ENCODE measurements around the gene STAMBPL1.

STAMBPL1 gene

GRCh38 chr10:88840104-88840503 lies 39.9 kb upstream of the STAMBPL1 start:
- Histone ChIP-seq H3K27ac (ENCODE audit: low read depth, low read length) (no peak overlapping the region), H3K4me1 (ENCODE audit: control insufficient read depth, insufficient read depth, low read length, unreplicated experiment) (no peaks in the 10 kb centered on the region), H3K36me3 (ENCODE audit: insufficient read depth, low read length) (no peaks in the 10 kb centered on the region)

DNA sequence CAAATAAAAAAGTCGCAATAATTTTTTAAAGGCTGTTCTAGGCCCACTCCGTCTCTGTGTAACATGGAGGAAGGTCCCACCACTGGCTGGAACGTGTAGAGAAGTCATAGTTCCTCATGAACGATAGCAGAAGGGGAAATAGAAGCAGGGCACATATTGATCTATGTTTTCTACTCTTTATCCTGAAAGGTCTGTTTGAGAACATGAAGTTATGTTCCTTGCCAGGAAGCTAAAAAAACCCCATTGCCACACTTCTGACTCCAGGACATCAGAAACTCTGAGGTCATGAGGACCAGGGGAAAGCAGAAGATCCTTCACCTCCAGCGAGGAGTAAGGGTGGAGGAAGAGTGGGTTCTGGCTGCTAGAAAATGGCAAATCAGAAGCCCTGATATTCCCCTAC lies 39.2 kb upstream of the STAMBPL1 start:
- Histone ChIP-seq H3K4me3 (ENCODE audit: low read depth, low read length) (no peak overlapping the region), H3K79me2 (ENCODE audit: control insufficient read depth, insufficient read depth, low read length, unreplicated experiment) (no peaks in the 10 kb centered on the region), H2AFZ (ENCODE audit: low read length, unreplicated experiment) (no peak overlapping the region), H3K4me1 (ENCODE audit: control insufficient read depth, insufficient read depth, low read length, unreplicated experiment) (no peaks in the 10 kb centered on the region), H3K36me3 (ENCODE audit: insufficient read depth, low read length) (no peaks in the 10 kb centered on the region), H3K27ac (ENCODE audit: low read depth, low read length) (no peak overlapping the region), H3K27me3 (ENCODE audit: insufficient read depth, low read length) (no peaks in the 10 kb centered on the region)

More at GRCh38 chr10:88840104-88840503, 39.9 kb upstream of the STAMBPL1 start:
- no peaks in the 10 kb centered on the region for H3K79me2 ChIP-seq (ENCODE audit: control insufficient read depth, insufficient read depth, low read length, unreplicated experiment)
- H2AFZ ChIP-seq (ENCODE audit: low read length, unreplicated experiment) = no peak overlapping the region
- no peaks in the 10 kb centered on the region for H3K27me3 ChIP-seq (ENCODE audit: insufficient read depth, low read length)
- H3K4me3 ChIP-seq (ENCODE audit: low read depth, low read length) = no peak overlapping the region

GRCh38 chr10:88841316-88842111 lies 38.5 kb upstream of the STAMBPL1 start:
- no peaks in the 10 kb centered on the region for H3K4me1 ChIP-seq (ENCODE audit: control insufficient read depth, insufficient read depth, low read length, unreplicated experiment)
- H2AFZ ChIP-seq (ENCODE audit: low read length, unreplicated experiment) = peak overlapping the region; percentile 42
- no peaks in the 10 kb centered on the region for H3K79me2 ChIP-seq (ENCODE audit: control insufficient read depth, insufficient read depth, low read length, unreplicated experiment)
- H3K27me3 ChIP-seq (ENCODE audit: insufficient read depth, low read length) = no peaks in the 10 kb centered on the region
- no peaks in the 10 kb centered on the region for H3K36me3 ChIP-seq (ENCODE audit: insufficient read depth, low read length)
- no peak overlapping the region for H3K27ac ChIP-seq (ENCODE audit: low read depth, low read length)
- no peak overlapping the region for H3K4me3 ChIP-seq (ENCODE audit: low read depth, low read length)

GRCh38 chr10:88843171-88843570 lies 36.9 kb upstream of the STAMBPL1 start:
- H3K36me3 ChIP-seq (ENCODE audit: insufficient read depth, low read length) = no peaks in the 10 kb centered on the region
- no peaks in the 10 kb centered on the region for H3K27me3 ChIP-seq (ENCODE audit: insufficient read depth, low read length)
- peaks cover 1% of the 10 kb centered on the region for H3K4me1 ChIP-seq (ENCODE audit: control insufficient read depth, insufficient read depth, low read length, unreplicated experiment)
- H2AFZ ChIP-seq (ENCODE audit: low read length, unreplicated experiment) = no peak overlapping the region
- H3K79me2 ChIP-seq (ENCODE audit: control insufficient read depth, insufficient read depth, low read length, unreplicated experiment) = no peaks in the 10 kb centered on the region
- H3K4me3 ChIP-seq (ENCODE audit: low read depth, low read length) = no peak overlapping the region
- no peak overlapping the region for H3K27ac ChIP-seq (ENCODE audit: low read depth, low read length)

GRCh38 chr10:88848499-88848898 lies 31.5 kb upstream of the STAMBPL1 start:
- peak overlapping the region; percentile 42; the same call in 1 of the 2 replicates for H3K4me3 ChIP-seq (ENCODE audit: low read depth, low read length)

GRCh38 chr10:88849234-88849633 lies 30.8 kb upstream of the STAMBPL1 start:
- Histone ChIP-seq H3K4me3 (ENCODE audit: low read depth, low read length) (no peak overlapping the region), H2AFZ (ENCODE audit: low read length, unreplicated experiment) (no peak overlapping the region), H3K4me1 (ENCODE audit: control insufficient read depth, insufficient read depth, low read length, unreplicated experiment) (peaks cover 17% of the 10 kb centered on the region), H3K27ac (ENCODE audit: low read depth, low read length) (peak overlapping the region; percentile 70), H3K79me2 (ENCODE audit: control insufficient read depth, insufficient read depth, low read length, unreplicated experiment) (no peaks in the 10 kb centered on the region), H3K27me3 (ENCODE audit: insufficient read depth, low read length) (no peaks in the 10 kb centered on the region), H3K36me3 (ENCODE audit: insufficient read depth, low read length) (no peaks in the 10 kb centered on the region)

More at GRCh38 chr10:88848499-88848898, 31.5 kb upstream of the STAMBPL1 start:
- H3K27ac ChIP-seq (ENCODE audit: low read depth, low read length) = peak overlapping the region; percentile 70
- peak overlapping the region; percentile 51 for H2AFZ ChIP-seq (ENCODE audit: low read length, unreplicated experiment)
- no peaks in the 10 kb centered on the region for H3K36me3 ChIP-seq (ENCODE audit: insufficient read depth, low read length)
- H3K79me2 ChIP-seq (ENCODE audit: control insufficient read depth, insufficient read depth, low read length, unreplicated experiment) = no peaks in the 10 kb centered on the region
- H3K4me1 ChIP-seq (ENCODE audit: control insufficient read depth, insufficient read depth, low read length, unreplicated experiment) = peaks cover 17% of the 10 kb centered on the region
- no peaks in the 10 kb centered on the region for H3K27me3 ChIP-seq (ENCODE audit: insufficient read depth, low read length)

DNA sequence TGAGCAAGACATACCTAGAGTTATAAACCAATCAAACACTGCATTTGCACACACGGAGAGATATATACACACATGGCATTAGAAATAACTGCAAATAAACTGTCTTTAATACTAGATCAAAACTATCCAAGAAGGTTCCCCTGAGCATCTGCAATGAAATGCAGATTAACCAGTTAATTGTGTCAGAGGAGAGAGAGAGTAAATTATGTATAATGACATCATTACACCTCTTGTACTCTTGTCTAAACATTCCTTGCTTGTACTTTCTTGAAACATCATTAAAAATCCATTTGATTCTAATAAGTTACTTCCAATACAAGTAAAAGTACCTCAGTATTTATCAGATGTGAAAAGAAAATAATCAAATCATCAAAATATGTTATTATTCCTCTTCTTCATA lies 29.3 kb upstream of the STAMBPL1 start:
- Histone ChIP-seq H3K27ac (ENCODE audit: low read depth, low read length) (no peak overlapping the region), H3K4me3 (ENCODE audit: low read depth, low read length) (no peak overlapping the region), H2AFZ (ENCODE audit: low read length, unreplicated experiment) (no peak overlapping the region), H3K79me2 (ENCODE audit: control insufficient read depth, insufficient read depth, low read length, unreplicated experiment) (no peaks in the 10 kb centered on the region), H3K4me1 (ENCODE audit: control insufficient read depth, insufficient read depth, low read length, unreplicated experiment) (peaks cover 17% of the 10 kb centered on the region), H3K27me3 (ENCODE audit: insufficient read depth, low read length) (no peaks in the 10 kb centered on the region), H3K36me3 (ENCODE audit: insufficient read depth, low read length) (no peaks in the 10 kb centered on the region)

DNA sequence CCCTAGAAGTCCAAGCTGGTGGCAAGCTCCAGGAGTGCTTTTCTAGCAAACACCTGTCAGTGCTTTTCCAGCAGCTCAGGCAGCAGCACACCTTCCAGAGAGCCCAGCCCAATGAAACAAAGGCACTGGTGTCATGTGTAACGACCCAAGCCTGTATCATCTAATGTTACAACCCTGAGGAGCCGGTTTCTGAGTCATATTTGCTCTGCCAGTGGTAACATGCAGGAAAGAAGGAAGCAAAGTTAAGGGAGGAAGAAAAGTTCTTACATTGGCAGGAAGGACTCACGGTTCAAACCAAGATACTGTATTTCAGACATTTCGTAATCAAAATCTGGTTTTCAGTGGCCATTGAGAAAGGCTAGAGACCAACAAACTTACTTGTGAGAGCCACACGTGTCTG lies 28.3 kb upstream of the STAMBPL1 start, which contains the start of gene ANKRD22:
ANKRD22 (minus strand) TSS at position 139 of the 400 bp plus-strand sequence. CDS start 237 bp downstream, outside the sequence.
- Histone ChIP-seq H3K4me3 (ENCODE audit: low read depth, low read length) (no peak within 1 kb of the TSS), H3K4me1 (ENCODE audit: control insufficient read depth, insufficient read depth, low read length, unreplicated experiment) (peaks cover 17% of the 10 kb centered on the region), H3K79me2 (ENCODE audit: control insufficient read depth, insufficient read depth, low read length, unreplicated experiment) (no peaks in the 10 kb centered on the region), H3K27ac (ENCODE audit: low read depth, low read length) (no peak within 1 kb of the TSS), H3K27me3 (ENCODE audit: insufficient read depth, low read length) (no peaks in the 10 kb centered on the region), H2AFZ (ENCODE audit: low read length, unreplicated experiment) (no peak within 1 kb of the TSS), H3K36me3 (ENCODE audit: insufficient read depth, low read length) (no peaks in the 10 kb centered on the region)

GRCh38 chr10:88852327-88852726 lies 27.7 kb upstream of the STAMBPL1 start:
- Histone ChIP-seq H3K27ac (ENCODE audit: low read depth, low read length) (no peak overlapping the region), H3K79me2 (ENCODE audit: control insufficient read depth, insufficient read depth, low read length, unreplicated experiment) (no peaks in the 10 kb centered on the region), H3K27me3 (ENCODE audit: insufficient read depth, low read length) (no peaks in the 10 kb centered on the region), H2AFZ (ENCODE audit: low read length, unreplicated experiment) (no peak overlapping the region), H3K36me3 (ENCODE audit: insufficient read depth, low read length) (no peaks in the 10 kb centered on the region), H3K4me1 (ENCODE audit: control insufficient read depth, insufficient read depth, low read length, unreplicated experiment) (peaks cover 17% of the 10 kb centered on the region), H3K4me3 (ENCODE audit: low read depth, low read length) (no peak overlapping the region)

DNA sequence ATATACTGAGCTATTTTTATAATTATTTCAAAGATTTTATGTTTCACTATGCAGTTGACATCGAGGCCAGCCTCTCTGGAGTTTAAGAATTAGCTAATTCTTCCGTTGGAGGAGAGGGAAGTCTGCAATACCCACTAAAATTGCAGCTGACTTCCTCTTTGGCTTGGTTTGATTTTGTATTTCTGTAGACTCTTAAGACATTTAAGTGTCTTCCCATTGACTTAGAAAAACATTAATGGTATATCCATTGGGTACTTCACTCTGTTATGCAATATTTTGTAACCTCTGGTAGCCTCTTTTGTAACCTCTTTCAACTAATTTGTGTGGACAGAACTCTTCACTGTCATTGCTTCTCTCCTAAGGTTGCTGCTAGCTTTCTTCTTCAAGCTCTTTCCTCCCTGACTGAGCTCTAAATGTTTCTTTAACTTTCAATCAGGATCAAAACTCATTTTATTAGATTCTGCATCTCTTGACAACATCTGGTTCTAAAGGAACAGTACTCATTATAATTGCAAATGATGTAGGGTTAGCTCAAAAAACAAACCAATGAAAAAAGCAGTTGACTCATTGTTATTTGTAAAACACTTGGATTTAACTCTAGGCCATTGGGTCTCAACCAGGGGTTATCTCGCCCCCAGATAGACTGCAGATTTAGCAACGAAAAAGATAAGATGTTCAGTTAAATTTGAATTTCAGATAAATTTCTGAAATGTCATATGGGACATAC lies 26.7 kb upstream of the STAMBPL1 start:
- H3K4me3 ChIP-seq (ENCODE audit: low read depth, low read length) = no peak overlapping the region
- H3K79me2 ChIP-seq (ENCODE audit: control insufficient read depth, insufficient read depth, low read length, unreplicated experiment) = no peaks in the 10 kb centered on the region
- peaks cover 14% of the 10 kb centered on the region for H3K4me1 ChIP-seq (ENCODE audit: control insufficient read depth, insufficient read depth, low read length, unreplicated experiment)
- no peak overlapping the region for H3K27ac ChIP-seq (ENCODE audit: low read depth, low read length)
- H3K27me3 ChIP-seq (ENCODE audit: insufficient read depth, low read length) = no peaks in the 10 kb centered on the region
- H2AFZ ChIP-seq (ENCODE audit: low read length, unreplicated experiment) = no peak overlapping the region
- H3K36me3 ChIP-seq (ENCODE audit: insufficient read depth, low read length) = no peaks in the 10 kb centered on the region
